ENCODE results near the gene PRKCB.
"Not testable (repeated sequence)": the region's sequence is repeated elsewhere in the genome, so short reads cannot be mapped to it uniquely, and the experiment has no call there.

PRKCB gene

DNA sequence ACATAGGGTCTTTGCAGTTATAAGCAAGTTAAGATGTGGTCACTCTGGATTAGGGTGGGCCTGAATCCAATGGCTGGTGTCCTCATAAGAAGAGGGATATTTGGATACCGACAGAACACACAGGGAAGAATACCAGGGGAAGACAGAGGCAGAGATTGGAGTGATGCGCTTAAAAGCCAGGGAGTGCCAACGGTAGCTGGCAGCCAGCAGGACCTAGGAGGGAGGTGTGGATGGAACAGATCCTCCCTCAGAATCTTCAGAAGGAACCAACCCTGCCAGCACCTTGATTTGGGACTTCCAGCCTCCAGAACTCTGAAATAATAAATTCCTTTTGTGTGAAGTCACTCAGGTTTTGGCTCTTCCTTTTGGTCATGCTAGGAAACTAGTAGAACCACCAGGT lies 310.1 kb downstream of the PRKCB start:
- Mint-ChIP-seq H3K27ac (no peak overlapping the region), H3K27me3 (no peaks in the 10 kb centered on the region), H3K9me3 (no peaks in the 10 kb centered on the region), H3K36me3 (peaks cover 17% of the 10 kb centered on the region), H3K4me1 (peaks cover 22% of the 10 kb centered on the region), H3K4me3 (no peak overlapping the region)

DNA sequence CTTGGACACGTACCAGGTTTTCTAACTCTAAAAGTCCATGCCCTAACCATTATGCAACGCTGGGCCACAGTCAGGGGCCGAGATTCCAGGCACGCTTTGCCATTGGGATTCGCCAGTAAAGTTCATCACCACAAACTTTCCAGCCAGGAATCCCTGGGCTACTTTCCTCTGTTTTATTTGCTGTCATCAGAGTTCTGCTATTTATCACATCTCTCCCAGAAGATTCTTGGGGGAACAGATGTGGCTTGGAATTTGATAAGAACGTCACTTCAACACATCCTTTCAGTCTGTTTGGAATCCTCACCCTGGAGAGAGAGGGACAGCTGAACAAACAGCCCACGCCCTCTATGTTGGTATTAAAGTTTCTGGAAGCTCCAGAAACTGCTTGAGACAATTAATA lies 310.7 kb downstream of the PRKCB start:
- H3K4me1 Mint-ChIP-seq = peaks cover 28% of the 10 kb centered on the region
- no peak overlapping the region for H3K4me3 Mint-ChIP-seq
- H3K36me3 Mint-ChIP-seq = peaks cover 20% of the 10 kb centered on the region
- H3K9me3 Mint-ChIP-seq = no peaks in the 10 kb centered on the region
- H3K27me3 Mint-ChIP-seq = no peaks in the 10 kb centered on the region
- H3K27ac Mint-ChIP-seq = no peak overlapping the region

DNA sequence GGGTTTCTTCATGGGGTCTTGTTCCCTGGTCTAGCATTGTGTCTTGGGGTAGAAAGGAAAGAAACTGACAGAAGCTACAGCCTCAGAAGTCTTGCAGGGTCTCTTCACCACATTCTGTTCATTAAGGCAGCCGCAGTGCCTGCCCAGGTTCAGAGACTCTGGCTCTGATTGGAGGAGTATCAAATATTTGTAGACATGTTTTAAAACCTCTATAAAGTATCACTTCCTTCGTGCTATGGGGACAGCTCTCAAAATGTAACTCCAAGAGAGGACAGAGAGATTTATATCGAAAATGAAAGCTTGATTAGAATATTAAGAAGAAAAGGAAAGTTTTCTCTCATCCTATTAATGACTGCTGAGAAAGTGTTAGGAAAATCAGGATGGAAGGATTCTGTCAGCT lies 313.3 kb downstream of the PRKCB start:
- H3K27ac Mint-ChIP-seq = peak overlapping the region; percentile 68
- peaks cover 43% of the 10 kb centered on the region for H3K4me1 Mint-ChIP-seq
- H3K9me3 Mint-ChIP-seq = no peaks in the 10 kb centered on the region
- no peaks in the 10 kb centered on the region for H3K27me3 Mint-ChIP-seq
- H3K4me3 Mint-ChIP-seq = no peak overlapping the region
- peaks cover 21% of the 10 kb centered on the region for H3K36me3 Mint-ChIP-seq

DNA sequence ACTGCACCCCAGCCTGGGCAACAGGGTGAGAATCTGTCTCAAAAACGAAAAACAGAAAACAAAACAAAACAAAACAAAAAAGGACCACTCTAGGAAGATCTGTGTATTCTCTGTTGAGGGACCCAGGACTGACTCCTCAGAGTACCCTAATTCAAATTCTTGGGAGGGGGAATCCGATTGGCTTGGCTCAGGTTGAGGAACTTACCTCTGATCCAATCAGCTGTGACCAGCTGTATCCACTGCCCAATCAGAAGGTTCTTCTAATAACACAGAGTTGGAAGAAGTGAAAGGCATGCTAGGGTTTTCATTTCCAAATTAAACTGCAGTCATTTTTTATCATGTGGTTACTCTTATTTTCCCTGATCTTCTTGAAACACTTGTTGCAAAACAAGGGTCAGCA lies 314.5 kb downstream of the PRKCB start:
- no peak overlapping the region for H3K4me3 Mint-ChIP-seq
- H3K27me3 Mint-ChIP-seq = no peaks in the 10 kb centered on the region
- H3K27ac Mint-ChIP-seq = peak overlapping the region; percentile 27
- H3K9me3 Mint-ChIP-seq = no peaks in the 10 kb centered on the region
- H3K4me1 Mint-ChIP-seq = peaks cover 43% of the 10 kb centered on the region
- peaks cover 15% of the 10 kb centered on the region for H3K36me3 Mint-ChIP-seq

DNA sequence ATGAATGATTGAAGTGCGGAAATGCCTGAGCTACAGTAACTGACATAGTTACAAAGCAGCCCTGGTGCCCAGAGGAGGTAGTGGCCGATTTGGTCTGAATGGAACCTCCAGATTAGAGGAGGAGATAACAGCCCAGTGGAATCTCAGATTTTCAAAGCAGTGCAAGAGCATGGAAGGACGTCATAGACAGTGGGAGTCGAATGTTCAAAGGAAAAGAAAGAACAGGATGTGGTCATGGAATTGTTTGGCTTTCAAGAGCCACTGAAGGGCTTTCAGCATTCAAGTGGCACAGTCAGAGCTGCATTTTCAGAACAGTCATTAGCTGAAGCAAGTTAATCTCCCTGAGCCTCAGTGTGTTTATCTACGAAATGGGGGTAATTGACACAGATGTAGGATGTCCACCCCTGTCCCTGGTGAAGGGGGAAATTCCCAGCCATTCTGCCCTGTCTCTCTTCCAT lies 315.7 kb downstream of the PRKCB start:
- peaks cover 20% of the 10 kb centered on the region for H3K36me3 Mint-ChIP-seq
- no peaks in the 10 kb centered on the region for H3K9me3 Mint-ChIP-seq
- peak overlapping the region; percentile 81 for H3K27ac Mint-ChIP-seq
- H3K4me3 Mint-ChIP-seq = peak overlapping the region; percentile 73
- peaks cover 43% of the 10 kb centered on the region for H3K4me1 Mint-ChIP-seq
- H3K27me3 Mint-ChIP-seq = no peaks in the 10 kb centered on the region

DNA sequence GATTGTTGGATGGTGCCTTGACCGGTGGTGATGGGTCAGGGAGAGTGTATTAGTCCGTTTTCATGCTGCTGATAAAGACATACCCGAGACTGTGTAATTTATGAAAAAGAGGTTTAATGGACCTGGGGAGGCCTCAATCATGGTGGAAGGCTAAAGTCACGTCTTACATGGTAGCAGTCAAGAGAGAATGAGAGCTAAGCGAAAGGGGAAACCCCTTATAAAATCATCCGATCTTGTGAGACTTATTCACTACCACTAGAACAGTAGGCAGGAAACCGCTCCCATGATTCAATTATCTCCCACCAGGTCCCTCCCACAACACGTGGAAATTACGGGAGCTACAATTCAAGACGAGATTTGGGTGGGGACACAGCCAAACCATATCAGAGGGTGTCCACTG lies 316.3 kb downstream of the PRKCB start:
- Mint-ChIP-seq H3K36me3 (peaks cover 21% of the 10 kb centered on the region), H3K4me1 (peaks cover 43% of the 10 kb centered on the region), H3K4me3 (peak overlapping the region; percentile 66), H3K27ac (peak overlapping the region; percentile 26)
- H3K27me3 Mint-ChIP-seq, H3K9me3 Mint-ChIP-seq: not testable (repeated sequence)

DNA sequence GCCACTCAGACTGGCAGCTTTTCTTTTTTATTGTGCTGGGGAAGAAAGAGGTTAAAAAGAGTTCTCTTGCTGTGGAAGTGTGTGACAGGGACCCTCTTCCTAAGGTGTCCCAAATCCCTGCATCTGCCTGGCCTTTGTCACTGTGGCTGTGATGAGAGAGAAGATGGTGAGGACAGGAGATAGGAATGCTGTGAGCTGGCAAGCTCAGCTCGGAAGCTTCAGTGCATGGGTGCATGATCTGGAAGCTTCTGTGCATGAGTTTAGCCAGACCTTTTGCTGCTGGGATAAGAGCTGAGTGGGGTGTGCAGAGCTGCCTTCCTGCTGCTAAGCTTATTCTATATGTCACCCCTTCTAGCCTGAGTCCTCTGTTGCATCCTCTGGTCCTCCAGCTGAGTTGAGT lies 317.0 kb downstream of the PRKCB start:
- Mint-ChIP-seq H3K9me3 (no peaks in the 10 kb centered on the region), H3K27ac (peak overlapping the region; percentile 39), H3K27me3 (no peaks in the 10 kb centered on the region), H3K4me1 (peaks cover 43% of the 10 kb centered on the region), H3K4me3 (no peak overlapping the region), H3K36me3 (peaks cover 22% of the 10 kb centered on the region)

DNA sequence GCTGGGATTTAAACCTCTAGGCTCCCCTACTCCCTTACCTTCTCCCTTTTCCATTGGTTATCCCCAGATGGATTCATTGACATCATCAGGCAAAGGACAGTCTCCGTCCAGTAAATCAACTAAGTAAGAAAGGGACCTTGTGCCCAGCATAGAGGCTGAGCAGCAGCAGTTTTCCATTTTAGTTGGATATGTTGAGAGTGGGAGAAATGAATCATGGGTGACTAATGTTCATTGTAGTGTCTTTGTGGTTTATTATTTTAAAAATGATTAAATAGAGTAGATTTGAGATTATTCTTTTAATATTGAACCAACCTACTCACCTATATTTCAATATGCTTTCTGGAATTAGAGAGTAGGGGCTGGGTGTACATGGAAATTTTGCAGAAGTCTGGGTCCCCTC lies 321.0 kb downstream of the PRKCB start:
- Mint-ChIP-seq H3K4me3 (no peak overlapping the region), H3K4me1 (peaks cover 13% of the 10 kb centered on the region), H3K27ac (no peak overlapping the region), H3K9me3 (no peaks in the 10 kb centered on the region), H3K27me3 (no peaks in the 10 kb centered on the region), H3K36me3 (peaks cover 22% of the 10 kb centered on the region)

DNA sequence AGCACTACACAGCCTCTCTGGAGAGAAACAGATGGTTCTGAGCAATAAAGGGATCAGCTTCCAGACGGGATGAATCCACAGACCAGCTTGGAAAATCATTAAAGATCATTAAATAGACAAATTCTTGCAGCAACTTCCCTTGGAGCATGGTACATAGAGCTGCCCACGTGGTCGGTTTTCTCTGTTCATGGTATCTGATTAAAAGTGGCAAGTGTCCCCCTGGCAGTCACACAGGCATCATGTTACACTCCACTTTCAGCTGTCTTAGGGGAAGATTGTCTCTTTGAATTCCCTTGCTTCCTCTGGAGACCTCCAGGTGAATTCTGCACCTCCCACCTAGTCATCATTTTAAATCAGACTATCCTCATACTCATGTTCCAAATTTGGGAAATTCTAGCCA lies 328.2 kb downstream of the PRKCB start:
- H3K27me3 Mint-ChIP-seq = no peaks in the 10 kb centered on the region
- no peak overlapping the region for H3K4me3 Mint-ChIP-seq
- no peaks in the 10 kb centered on the region for H3K4me1 Mint-ChIP-seq
- H3K36me3 Mint-ChIP-seq = peaks cover 8% of the 10 kb centered on the region
- no peaks in the 10 kb centered on the region for H3K9me3 Mint-ChIP-seq
- H3K27ac Mint-ChIP-seq = no peak overlapping the region

DNA sequence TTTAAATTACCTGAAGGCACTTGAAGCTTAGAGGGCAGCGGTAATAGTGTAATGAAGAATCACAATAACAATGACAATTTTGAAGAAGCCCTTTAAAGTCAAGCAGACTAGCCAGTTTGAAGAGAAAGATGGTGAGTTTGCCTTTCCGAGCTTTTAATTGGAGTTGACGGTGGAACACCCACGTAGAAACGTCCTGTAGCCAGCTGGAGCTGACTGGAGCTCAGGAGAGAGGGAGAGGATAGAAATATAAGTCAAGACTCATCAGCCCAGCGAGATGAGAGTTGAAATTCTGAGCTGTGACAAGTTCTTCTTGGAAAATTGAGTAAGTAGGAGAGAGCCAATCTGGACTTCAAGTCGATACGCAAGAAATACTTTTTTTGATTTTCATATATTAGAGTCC lies 328.6 kb downstream of the PRKCB start:
- Mint-ChIP-seq H3K27me3 (no peaks in the 10 kb centered on the region), H3K4me1 (no peaks in the 10 kb centered on the region), H3K9me3 (no peaks in the 10 kb centered on the region), H3K4me3 (no peak overlapping the region), H3K36me3 (peaks cover 10% of the 10 kb centered on the region), H3K27ac (no peak overlapping the region)

DNA sequence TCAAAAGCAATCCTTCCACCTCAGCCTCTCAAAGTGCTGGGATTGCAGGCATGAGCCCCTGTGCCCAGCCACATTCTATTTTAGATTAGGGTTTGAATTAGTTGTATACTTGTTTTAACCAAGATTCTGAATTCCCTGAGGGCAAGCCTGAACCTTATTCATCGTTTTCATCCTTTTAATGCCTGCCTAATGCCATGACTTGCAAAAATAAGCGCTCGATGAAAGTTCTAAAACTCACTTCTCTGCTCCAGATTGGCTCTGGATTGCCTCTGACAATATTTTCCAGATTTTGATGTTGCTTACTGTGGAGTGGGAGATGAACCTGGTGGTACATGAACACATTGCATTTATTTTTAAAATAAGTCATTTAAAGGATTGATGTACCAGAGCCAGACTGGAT lies 329.5 kb downstream of the PRKCB start:
- no peaks in the 10 kb centered on the region for H3K9me3 Mint-ChIP-seq
- no peaks in the 10 kb centered on the region for H3K4me1 Mint-ChIP-seq
- no peaks in the 10 kb centered on the region for H3K27me3 Mint-ChIP-seq
- no peak overlapping the region for H3K27ac Mint-ChIP-seq
- H3K4me3 Mint-ChIP-seq = no peak overlapping the region
- H3K36me3 Mint-ChIP-seq = peaks cover 10% of the 10 kb centered on the region

DNA sequence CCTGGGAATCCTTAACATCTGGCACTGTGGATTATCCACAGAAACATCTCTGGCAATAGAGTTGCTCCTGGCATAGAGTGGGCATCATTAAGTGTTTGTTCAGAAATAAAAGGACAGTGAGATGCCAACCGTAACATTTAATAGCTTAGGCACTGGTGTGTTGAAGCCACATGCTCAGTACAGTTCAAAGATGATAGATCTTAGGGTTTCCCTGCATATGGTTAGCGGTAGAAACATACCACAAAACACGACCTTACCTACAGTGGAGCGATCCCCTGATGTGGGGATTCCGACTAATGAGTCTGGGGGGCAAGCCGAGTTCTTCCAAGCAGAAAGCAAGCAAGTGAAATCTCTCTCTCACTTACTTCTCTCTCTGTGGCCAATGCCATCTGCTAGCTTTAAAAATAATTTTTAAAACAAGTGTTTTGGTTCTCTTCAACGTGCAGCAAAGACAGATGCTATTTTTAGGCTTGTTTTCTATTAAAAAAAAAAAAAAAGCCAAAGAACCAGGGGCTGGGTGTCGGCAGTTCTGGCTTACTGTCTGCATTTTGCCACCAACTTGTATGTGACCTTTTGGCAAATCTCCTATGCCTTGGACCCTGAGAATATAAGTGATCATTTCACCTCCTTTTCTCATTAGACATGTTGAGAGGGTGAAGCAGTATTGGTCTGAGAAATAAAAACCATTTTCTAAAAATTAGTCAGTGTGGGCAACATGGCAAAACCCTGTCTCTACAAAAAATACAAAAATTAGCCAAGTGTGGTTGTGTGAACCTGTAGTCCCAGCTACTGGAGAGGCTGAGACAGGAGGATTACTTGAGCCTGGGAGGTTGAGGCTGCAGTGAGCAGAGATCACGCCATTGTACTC lies 331.1 kb downstream of the PRKCB start:
- H3K4me1 Mint-ChIP-seq = no peaks in the 10 kb centered on the region
- H3K9me3 Mint-ChIP-seq = no peaks in the 10 kb centered on the region
- no peak overlapping the region for H3K4me3 Mint-ChIP-seq
- H3K27me3 Mint-ChIP-seq = no peaks in the 10 kb centered on the region
- H3K27ac Mint-ChIP-seq = no peak overlapping the region
- H3K36me3 Mint-ChIP-seq = peaks cover 13% of the 10 kb centered on the region

DNA sequence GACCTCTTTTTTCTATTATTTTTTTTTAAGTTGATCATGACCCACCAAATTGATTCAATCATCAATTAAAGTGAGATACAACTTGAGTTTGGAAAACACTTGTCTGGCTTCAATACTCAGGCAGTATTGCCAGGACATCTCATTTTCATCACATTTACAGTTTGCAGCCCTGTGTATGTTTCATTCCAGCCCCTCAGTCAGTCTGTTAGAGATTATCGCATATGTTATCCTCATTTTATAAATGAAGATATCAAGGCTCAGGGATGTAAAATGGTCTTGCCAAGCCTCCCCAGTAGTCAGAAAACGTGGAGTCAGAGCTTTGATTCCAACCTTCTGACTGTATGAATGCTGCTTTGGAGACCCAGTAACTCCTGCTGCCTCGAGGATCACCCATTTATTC lies 333.1 kb downstream of the PRKCB start:
- no peaks in the 10 kb centered on the region for H3K4me1 Mint-ChIP-seq
- H3K4me3 Mint-ChIP-seq = no peak overlapping the region
- no peaks in the 10 kb centered on the region for H3K9me3 Mint-ChIP-seq
- H3K36me3 Mint-ChIP-seq = peaks cover 23% of the 10 kb centered on the region
- no peaks in the 10 kb centered on the region for H3K27me3 Mint-ChIP-seq
- H3K27ac Mint-ChIP-seq = no peak overlapping the region

DNA sequence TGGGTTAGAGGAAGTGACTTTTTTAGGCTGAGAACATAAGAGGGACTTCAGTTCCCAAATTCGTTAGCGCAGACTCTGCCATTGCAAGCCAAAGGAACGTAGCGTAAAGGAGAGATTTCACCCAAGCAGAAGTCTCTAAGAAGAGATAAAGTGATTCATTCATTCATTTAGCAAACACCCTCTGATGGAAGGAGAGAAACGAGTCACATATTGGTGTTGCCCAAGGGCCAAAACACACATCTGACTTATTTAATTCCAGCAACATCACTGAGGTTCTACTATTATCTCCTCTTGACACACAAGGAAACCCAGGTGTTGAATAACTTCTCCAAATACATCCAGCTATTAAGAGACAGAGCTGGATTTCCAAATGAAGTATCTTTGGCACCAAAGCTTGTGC lies 334.6 kb downstream of the PRKCB start:
- peaks cover 26% of the 10 kb centered on the region for H3K36me3 Mint-ChIP-seq
- H3K9me3 Mint-ChIP-seq = no peaks in the 10 kb centered on the region
- H3K27ac Mint-ChIP-seq = no peak overlapping the region

DNA sequence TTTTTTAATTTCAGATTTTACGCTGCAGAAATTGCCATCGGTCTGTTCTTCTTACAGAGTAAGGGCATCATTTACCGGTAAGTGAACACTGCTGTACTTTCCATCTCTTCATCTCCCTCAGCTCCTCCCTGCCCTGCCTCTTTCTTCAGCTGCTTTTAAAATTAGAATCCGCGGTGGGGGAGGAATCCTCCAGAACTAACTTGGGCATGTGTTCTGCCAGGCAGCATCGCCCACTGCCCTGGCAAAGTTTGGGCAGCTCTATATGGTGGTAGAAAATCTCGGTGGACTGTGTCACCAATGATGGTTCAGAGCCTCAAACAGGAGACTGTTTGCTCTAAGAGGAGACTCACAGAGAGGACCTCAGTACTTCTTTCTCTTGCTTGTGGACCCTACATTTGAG lies 338.7 kb downstream of the PRKCB start:
- Mint-ChIP-seq H3K36me3 (peaks cover 40% of the 10 kb centered on the region), H3K4me3 (no peak overlapping the region), H3K27ac (no peak overlapping the region), H3K27me3 (no peaks in the 10 kb centered on the region), H3K4me1 (no peaks in the 10 kb centered on the region), H3K9me3 (no peaks in the 10 kb centered on the region)

More for the DNA sequence above, 334.6 kb downstream of the PRKCB start:
- no peaks in the 10 kb centered on the region for H3K4me1 Mint-ChIP-seq
- H3K27me3 Mint-ChIP-seq = no peaks in the 10 kb centered on the region
- no peak overlapping the region for H3K4me3 Mint-ChIP-seq

DNA sequence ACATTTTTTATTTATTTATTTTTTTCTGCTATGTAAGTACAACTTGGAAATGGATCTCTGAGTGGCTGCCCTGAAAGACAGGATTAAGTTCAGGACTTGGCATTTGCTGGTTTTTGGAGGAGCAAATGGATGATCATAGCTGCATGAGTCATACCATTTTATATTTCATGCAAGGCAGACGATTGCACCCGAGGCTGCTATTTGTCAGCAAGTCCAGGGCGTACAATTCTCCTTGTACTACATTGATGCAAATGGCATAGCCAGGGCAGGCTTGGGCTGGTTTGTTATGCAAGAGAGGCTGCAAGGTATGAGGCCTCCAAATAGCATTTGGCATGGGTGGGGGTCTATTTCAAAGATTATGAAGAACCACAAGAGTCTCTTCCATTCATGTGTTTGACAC lies 339.2 kb downstream of the PRKCB start:
- Mint-ChIP-seq H3K4me3 (no peak overlapping the region), H3K4me1 (no peaks in the 10 kb centered on the region), H3K27ac (no peak overlapping the region), H3K27me3 (no peaks in the 10 kb centered on the region), H3K9me3 (no peaks in the 10 kb centered on the region), H3K36me3 (peaks cover 40% of the 10 kb centered on the region)

DNA sequence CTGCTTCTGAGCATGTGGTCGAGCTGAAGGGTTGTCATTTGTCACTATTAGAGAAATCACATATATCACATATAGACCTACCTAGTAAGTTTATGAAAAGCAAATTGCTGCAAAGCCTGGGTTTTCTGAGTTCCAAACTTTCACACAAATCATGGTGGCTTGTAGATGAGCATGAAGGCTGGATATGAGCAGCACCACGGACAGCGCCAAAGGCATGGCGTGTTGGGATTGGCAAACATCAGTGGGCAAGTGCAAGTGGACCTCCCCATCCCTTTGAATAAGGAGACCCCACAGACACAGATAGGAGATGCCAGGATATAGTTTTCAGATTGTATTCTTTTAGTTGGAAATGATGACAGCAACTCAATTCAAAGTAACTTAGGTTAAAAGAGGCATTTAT lies 342.7 kb downstream of the PRKCB start:
- Mint-ChIP-seq H3K9me3 (no peaks in the 10 kb centered on the region), H3K27ac (no peak overlapping the region), H3K27me3 (no peaks in the 10 kb centered on the region), H3K4me3 (no peak overlapping the region), H3K4me1 (no peaks in the 10 kb centered on the region), H3K36me3 (peaks cover 34% of the 10 kb centered on the region)
